ENCODE measurements around the gene PRKAG1.

Gene PRKAG1

GRCh38 chr12:49049566-49050224 lies 31.1 kb upstream of the PRKAG1 start:
- no peak for DNase-seq

- DNase-seq: no peak
Observed at GRCh38 chr12:49048953-49049352, 30.4 kb upstream of the PRKAG1 start.

- no peak for DNase-seq
Observed at GRCh38 chr12:49046129-49046895, 27.7 kb upstream of the PRKAG1 start.

GRCh38 chr12:49044660-49045059 lies 26.1 kb upstream of the PRKAG1 start:
- no peak for DNase-seq

- DNase-seq: no peak
Observed at GRCh38 chr12:49043856-49044258, 25.3 kb upstream of the PRKAG1 start.

- no peak for DNase-seq
Observed at GRCh38 chr12:49043241-49043640, 24.7 kb upstream of the PRKAG1 start.

DNA sequence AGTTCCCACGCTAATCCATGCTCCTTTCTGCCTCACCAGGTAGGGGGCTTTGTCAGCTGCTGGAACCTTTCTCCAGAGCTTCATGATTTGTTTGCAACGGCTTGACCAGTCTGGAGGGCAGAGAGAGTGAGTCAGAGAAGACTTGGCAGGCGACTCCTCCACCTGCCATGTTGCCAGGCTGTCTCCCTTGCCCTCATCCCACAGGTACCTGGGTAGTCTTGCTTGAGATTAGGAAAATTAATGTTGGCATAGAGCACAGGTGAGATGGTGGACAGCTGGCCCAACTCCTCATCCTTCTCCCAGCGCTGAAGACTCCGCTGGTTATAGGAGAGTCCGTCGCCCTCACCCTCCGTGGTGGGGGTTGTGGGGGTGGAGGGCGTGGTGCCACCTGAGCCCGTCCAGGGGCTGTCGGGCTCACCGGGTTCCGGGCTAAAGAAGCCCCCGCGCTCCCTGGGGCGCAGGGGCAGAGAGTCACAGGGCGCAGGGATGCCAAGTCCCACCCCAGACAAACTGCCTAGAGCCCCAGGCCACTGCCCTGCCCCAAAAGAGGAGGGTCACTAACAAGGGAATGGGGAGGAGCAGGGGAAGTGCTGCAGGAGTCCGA lies 23.4 kb upstream of the PRKAG1 start:
- DNase-seq: no peak

DNA sequence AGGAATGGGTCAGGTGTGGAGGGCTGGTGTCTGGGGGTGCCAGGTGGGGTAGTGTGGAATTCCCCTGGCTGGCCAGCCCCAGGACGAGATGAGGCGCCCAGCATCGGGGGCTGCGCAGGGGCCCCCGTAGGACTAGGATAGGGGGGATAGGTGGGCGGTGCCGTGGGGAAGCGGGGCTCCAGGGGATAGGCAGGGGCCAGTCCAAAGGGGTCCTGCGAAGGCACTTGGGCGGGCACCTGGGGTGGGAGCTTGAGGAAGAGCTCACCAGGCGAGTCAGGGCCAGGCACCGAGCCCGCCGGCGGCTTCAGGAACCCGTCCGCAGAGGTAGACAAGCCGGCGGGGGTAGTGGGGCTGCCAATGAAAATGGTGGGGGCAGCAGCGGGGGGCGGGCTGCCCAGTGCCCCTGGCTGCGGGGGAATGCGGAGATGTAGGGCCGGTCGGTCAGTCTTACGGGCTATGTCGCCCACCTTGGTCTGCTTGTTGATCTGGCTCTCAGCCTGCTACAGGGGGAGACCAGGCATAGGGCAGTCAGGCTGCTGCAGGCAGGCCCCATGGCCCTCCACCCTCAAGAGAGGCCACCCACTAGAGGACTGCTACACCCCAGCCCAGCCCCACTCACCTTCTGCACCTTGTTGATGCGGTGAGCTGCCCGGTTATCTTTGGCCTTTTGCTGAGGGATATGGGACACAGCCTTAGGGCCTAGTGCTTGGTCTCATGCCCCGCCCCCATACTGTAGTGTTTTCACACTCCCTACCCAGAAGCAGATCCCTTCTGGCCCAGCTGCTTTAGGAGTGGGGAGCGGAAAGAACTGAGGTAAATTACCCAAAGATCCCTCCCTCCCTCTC lies 22.7 kb upstream of the PRKAG1 start:
- DNase-seq: no peak

GRCh38 chr12:49040364-49040855 lies 21.8 kb upstream of the PRKAG1 start:
- no peak for DNase-seq

DNA sequence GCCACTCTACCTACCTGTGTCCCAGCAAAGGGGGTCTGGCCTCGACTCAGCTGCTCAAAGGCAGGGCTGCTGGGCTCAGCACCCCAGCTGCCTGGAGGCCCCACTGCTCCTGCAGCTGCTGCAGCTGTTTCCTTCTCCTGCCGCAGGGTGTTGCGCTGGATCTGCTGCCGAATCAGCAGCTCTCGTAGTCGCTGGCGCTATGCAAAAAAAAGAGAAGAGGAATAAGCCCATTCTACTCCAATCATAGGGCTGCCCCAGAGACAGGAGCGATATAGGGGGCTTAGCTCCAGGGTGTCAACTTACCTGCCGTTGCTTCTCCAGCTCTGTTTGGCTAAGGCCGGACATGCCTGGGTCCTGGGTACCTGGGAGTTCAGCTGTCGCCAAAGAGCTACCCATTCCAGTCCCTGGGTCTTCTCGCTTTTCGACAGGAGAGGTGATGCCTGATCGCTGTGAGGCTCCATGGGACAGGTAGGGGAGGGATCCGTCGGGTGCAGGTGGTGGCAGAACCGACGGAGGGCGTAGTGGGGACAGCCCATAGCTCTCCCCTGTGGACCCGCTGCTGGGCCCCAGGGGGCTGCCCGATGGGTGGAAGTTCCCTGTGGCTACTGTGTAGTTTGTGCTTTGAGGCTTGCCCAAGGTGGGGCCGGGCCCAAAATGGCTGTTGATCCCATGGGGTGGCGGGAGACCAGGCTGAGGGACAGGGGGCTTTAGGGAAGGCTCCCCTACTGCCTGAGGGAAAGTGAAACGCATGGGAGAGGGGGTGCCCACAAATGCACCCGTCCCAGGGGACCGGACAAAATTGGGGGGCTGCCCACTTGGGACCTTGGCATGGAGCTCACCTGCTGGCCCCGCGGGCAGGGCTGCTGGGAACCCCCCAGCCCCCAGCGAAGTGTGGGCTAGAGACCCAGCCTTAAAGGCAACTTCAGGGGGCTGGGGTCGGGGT lies 21.1 kb upstream of the PRKAG1 start:
- no peak for DNase-seq

DNA sequence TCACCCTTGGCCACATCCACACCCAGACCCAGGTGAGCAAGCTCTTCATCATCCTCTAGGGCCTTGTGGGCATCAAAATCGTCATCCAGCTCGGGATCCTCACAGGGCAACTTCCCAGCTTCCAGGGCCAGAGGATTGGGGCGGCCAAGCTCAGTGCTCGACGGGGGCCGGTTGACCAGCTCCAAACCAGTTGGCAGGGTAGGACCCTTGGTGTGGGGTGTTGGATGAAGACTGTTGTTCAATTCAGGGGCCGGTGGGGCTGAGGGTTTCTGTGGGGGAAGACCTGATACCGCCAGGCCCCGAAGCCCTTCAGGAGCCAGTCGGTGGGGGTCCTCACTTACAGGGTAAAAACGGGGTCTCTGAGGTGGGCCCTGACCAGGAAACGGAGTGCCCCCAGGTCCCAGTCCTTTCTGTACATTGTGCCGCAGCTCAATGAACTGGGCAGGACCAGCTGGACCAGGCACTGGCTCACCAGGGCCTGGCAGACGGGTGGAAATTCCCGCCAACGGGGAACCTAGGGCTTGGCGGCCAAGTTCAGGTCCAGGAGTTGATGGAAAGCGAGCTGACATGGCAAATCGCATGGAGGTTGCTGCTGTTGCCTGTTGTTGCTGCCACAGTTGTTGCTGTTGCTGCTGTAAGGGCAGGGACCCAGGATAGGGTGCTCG lies 19.8 kb upstream of the PRKAG1 start:
- DNase-seq: no peak

DNA sequence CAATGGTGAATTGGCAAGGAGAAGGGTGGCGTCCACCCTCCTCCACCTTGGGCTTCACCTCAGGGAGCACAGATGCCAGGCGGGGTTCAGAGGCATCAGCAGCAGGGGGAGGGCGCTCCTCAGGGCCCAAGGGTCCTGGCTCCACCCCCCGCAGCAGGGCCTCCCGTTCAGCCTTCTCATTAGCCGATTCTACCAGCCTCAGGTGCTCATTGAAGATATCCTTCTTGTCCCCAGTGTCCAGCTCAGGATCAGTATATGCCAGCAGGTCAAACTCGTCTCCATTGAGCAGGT lies 19.3 kb upstream of the PRKAG1 start:
- DNase-seq: no peak

DNA sequence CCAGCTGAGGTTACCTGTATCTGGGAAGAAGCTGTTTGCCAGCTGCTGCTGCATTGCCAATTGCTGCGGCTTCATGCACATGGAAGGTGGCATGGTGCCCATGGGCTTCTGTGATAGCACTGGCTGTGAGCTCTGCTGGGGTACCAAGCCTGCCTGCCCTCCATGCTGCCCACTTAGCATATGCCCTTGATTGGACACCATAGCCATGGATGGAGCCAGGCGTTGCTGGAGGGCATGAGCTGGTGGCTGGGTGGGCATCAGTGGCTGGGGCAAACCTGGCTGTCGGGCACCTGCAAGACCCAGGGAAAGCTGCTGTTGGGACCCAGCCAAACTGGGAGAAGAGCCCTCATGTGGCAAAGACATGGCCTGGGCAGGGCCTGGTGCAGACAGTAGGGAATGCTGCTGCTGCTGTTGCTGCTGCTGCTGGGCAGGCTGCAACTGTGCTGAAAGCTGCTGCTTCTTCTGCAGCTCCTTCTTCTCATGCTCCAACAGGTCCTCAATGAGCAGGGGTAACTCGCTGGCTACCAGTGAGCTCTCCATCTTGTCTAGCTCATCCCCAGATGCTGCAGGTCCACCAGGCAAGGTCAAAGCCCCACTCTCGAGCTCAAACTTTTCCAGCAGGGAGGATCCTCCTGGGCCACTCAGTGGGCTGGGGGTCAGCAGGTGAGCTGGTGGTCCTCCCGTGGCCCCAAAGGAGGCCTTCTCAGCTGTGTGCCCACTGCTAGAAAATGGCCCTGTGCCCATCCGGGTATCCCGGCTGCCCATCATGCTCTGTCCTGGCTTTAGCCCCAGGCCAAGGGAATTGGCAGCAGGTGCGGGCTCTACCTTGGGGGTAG lies 18.8 kb upstream of the PRKAG1 start:
- DNase-seq: no peak

- no peak for DNase-seq
Observed at GRCh38 chr12:49036029-49036428, 17.5 kb upstream of the PRKAG1 start.

- DNase-seq: no peak
Observed at GRCh38 chr12:49034286-49034622, 15.7 kb upstream of the PRKAG1 start.

DNA sequence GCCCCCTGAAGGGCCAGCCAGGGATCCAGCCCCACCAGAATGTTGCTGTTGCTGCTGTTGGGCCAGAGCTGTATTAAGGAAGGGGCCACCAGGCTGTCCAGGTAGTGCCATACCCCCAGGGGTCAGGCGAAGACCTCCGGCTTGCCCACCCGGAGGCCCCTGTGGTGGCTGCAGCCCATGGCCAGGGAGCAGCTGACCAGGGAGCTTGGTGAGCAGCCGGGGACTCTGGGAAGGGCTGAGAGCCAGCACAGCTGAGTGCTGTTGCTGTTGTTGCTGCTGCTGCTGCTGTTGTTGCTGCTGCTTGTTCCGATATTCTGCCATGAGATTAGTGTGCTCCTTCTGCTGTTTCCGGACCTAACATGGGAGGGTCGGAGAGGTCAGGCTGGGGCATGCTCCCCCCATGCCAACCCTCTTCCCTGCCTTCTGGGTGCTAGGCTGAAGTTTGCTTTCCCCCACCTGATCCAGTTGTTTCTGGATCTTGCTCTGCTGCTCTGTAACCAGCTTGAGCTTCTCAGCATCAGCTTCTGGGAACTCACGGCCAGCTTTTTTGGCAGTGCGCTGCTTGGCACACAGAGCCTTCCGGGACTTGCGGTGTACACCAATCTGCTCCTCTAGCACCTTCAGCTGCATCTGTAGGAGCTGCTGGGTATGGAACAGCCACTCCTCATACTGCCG lies 15.2 kb upstream of the PRKAG1 start:
- no peak for DNase-seq

GRCh38 chr12:49032679-49033447 lies 14.3 kb upstream of the PRKAG1 start:
- DNase-seq: no peak

- no peak for DNase-seq
Observed at GRCh38 chr12:49032276-49032675, 13.7 kb upstream of the PRKAG1 start.

GRCh38 chr12:49031573-49032161 lies 13.1 kb upstream of the PRKAG1 start:
- no peak for DNase-seq

Measured in GOT3 (cell line).